WTC11 (cell line): Measurements from ENCODE around the gene DYSF. TPM values are rescaled to one million over a fixed set of nuclear protein-coding genes. Genes with fewer than 3 reads are reported as not detected.

ENCODE experiments used
- ATAC-seq: fragments of 200-7000 bp; cut with Tn5 transposase; 2 replicates; pipeline ENCODE4 v1.10.0; 2021; ENCODE audit warnings: mild to moderate bottlenecking, moderate library complexity
- CTCF ChIA-PET: fragments of 300-600 bp; sonication (Branson Sonifier 250); formaldehyde crosslinking; loops from one replicate; lab custom pipeline; 2021; ENCODE audit warnings: antibody characterized with exemption; lab: Charles Lee
- POLR2A ChIA-PET: fragments of 350-600 bp; sonication (Branson Sonifier 250); formaldehyde crosslinking; loops from one replicate; lab custom pipeline; 2021; ENCODE audit warnings: antibody characterized with exemption; lab: Charles Lee
- DNase-seq: peaks from one replicate; pipeline ENCODE4 v3.0.0; 2021; ENCODE audit warnings: low spot score
- H3K27ac Mint-ChIP-seq: 2 replicates; pipeline ENCODE4 v1.8.0; 2021; ENCODE audit warnings: mixed read lengths
- H3K27me3 Mint-ChIP-seq: 2 replicates; pipeline ENCODE4 v1.8.0; 2021; ENCODE audit warnings: low read depth, mild to moderate bottlenecking, moderate library complexity, mixed read lengths
- H3K36me3 Mint-ChIP-seq: 2 replicates; pipeline ENCODE4 v1.8.0; 2021; ENCODE audit warnings: mixed read lengths
- H3K4me1 Mint-ChIP-seq: 2 replicates; pipeline ENCODE4 v1.8.0; 2022; ENCODE audit warnings: mixed read lengths
- H3K4me3 Mint-ChIP-seq: 2 replicates; pipeline ENCODE4 v1.8.0; 2021; ENCODE audit warnings: mild to moderate bottlenecking, moderate library complexity, mixed read lengths
- H3K9me3 Mint-ChIP-seq: 2 replicates; pipeline ENCODE4 v1.8.0; 2021; ENCODE audit warnings: mixed read lengths
- CREB1 ChIP-seq: sonication (generic); formaldehyde crosslinking; IDR thresholded peaks from 2 replicates; pipeline ENCODE4 v1.8.0; 2023; ENCODE audit warnings: mild to moderate bottlenecking, missing genetic modification reagents
- ELF4 ChIP-seq: sonication (generic); formaldehyde crosslinking; IDR thresholded peaks from 2 replicates; pipeline ENCODE4 v1.8.1; 2022; ENCODE audit warnings: low read depth, mild to moderate bottlenecking, moderate library complexity, missing genetic modification reagents
- FOXP4 ChIP-seq: sonication (generic); formaldehyde crosslinking; IDR thresholded peaks from 2 replicates; pipeline ENCODE4 v1.8.0; 2022; ENCODE audit warnings: mild to moderate bottlenecking, missing genetic modification reagents
- GRHL2 ChIP-seq: fragments of 250-450 bp; sonication (Bioruptor Pico); IDR thresholded peaks from 2 replicates; pipeline ENCODE4 v1.8.0; 2022; ENCODE audit warnings: mild to moderate bottlenecking, moderate library complexity; ENCODE audit not compliant: insufficient replicate concordance, severe bottlenecking
- HMGXB4 ChIP-seq: sonication (generic); formaldehyde crosslinking; IDR thresholded peaks from 2 replicates; pipeline ENCODE4 v1.8.1; 2023; ENCODE audit warnings: mild to moderate bottlenecking, moderate library complexity, missing genetic modification reagents
- JUN ChIP-seq: sonication (generic); formaldehyde crosslinking; IDR thresholded peaks from 2 replicates; pipeline ENCODE4 v1.8.0; 2023; ENCODE audit warnings: mild to moderate bottlenecking, missing genetic modification reagents
- MAX ChIP-seq: sonication (generic); formaldehyde crosslinking; IDR thresholded peaks from 2 replicates; pipeline ENCODE4 v1.8.0; 2022; ENCODE audit warnings: mild to moderate bottlenecking, missing genetic modification reagents
- PRRX2 ChIP-seq: fragments of 250-450 bp; sonication (Bioruptor Pico); IDR thresholded peaks from 2 replicates; pipeline ENCODE4 v1.8.0; 2021; ENCODE audit warnings: mild to moderate bottlenecking
- RORB ChIP-seq: fragments of 250-450 bp; sonication (Bioruptor Pico); IDR thresholded peaks from 2 replicates; pipeline ENCODE4 v1.9.0; 2021; ENCODE audit warnings: mild to moderate bottlenecking
- SMAD4 ChIP-seq: sonication (generic); formaldehyde crosslinking; IDR thresholded peaks from 2 replicates; pipeline ENCODE4 v1.8.0; 2022; ENCODE audit warnings: mild to moderate bottlenecking, missing genetic modification reagents
- SOX15 ChIP-seq: fragments of 250-450 bp; sonication (Bioruptor Pico); IDR thresholded peaks from 2 replicates; pipeline ENCODE4 v1.9.0; 2021; ENCODE audit warnings: mild to moderate bottlenecking
- ZBTB43 ChIP-seq: sonication (generic); formaldehyde crosslinking; IDR thresholded peaks from 2 replicates; pipeline ENCODE4 v1.8.1; 2023; ENCODE audit warnings: mild to moderate bottlenecking, missing genetic modification reagents
- ZNF138 ChIP-seq: sonication (generic); formaldehyde crosslinking; conservative IDR thresholded peaks from 2 replicates; pipeline ENCODE4 v1.8.1; 2022; ENCODE audit warnings: mild to moderate bottlenecking, moderate library complexity, missing genetic modification reagents
- ZNF317 ChIP-seq: sonication (generic); formaldehyde crosslinking; IDR thresholded peaks from 2 replicates; pipeline ENCODE4 v1.8.1; 2023; ENCODE audit warnings: low read depth, mild to moderate bottlenecking, moderate library complexity, missing genetic modification reagents, borderline replicate concordance
- ZNF396 ChIP-seq: fragments of 250-450 bp; sonication (Bioruptor Pico); IDR thresholded peaks from 2 replicates; pipeline ENCODE4 v1.8.0; 2021; ENCODE audit warnings: mild to moderate bottlenecking, moderate library complexity, borderline replicate concordance
- ZNF416 ChIP-seq: fragments of 250-450 bp; sonication (Bioruptor Pico); IDR thresholded peaks from 2 replicates; pipeline ENCODE4 v1.9.0; 2021; ENCODE audit warnings: mild to moderate bottlenecking, inconsistent platforms
- ZNF425 ChIP-seq: fragments of 250-450 bp; sonication (Bioruptor Pico); conservative IDR thresholded peaks from 2 replicates; pipeline ENCODE4 v1.9.0; 2021; ENCODE audit warnings: mild to moderate bottlenecking
- total RNA-seq: library from RNA; stranded (reverse); gene quantifications from 3 replicates; pipeline ENCODE4 v1.2.3, GENCODE V29; 2021
- TF ChIP-seq, protein P1 (sequence below): fragments of 250-450 bp; sonication (Bioruptor Pico); IDR thresholded peaks from 2 replicates; pipeline ENCODE4 v1.9.0; 2021; ENCODE audit warnings: mild to moderate bottlenecking
- TF ChIP-seq, protein P2 (sequence below): sonication (generic); formaldehyde crosslinking; IDR thresholded peaks from 2 replicates; pipeline ENCODE4 v1.8.0; 2022; ENCODE audit warnings: missing genetic modification reagents

The DYSF gene
- total RNA-seq, 1 experiment from 2014 or later, result 14.8 TPM

- CTCF ChIA-PET, result no interaction called here
- H3K4me1 Mint-ChIP-seq, result no peaks in the 10 kb centered on the region
Measured at GRCh38 chr2:71719520-71720282, 266.3 kb downstream of the DYSF start.

DNA sequence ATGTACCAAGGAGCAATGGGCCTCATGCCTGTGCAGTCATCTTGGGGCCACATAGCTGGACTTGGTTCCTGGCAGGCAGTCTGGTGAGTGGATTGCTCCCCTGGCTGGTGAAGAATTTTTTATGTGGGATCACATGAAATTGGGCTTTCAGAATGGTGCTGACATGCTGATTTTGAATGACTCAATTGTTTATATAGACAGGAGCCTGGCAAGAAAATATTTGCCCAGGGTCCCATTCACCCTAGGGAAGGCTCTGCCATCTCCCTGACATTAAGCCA, 266.9 kb downstream of the DYSF start:
- no peaks in the 10 kb centered on the region; the same call in 1 of the 2 replicates for H3K36me3 Mint-ChIP-seq
- no peaks in the 10 kb centered on the region for H3K4me1 Mint-ChIP-seq
- H3K4me3 Mint-ChIP-seq, result no peak overlapping the region
- DNase-seq, result no peak
- TF ChIP-seq JUN (CRISPR knock-in tag) (no peak), FOXP4 (CRISPR knock-in tag) (no peak), ZNF138 (CRISPR knock-in tag) (no peak), GRHL2 (CRISPR knock-in tag) (no peak), ZNF416 (CRISPR knock-in tag) (no peak), MAX (CRISPR knock-in tag) (no peak), ELF4 (CRISPR knock-in tag) (no peak)
- TF ChIP-seq, protein P1, sequence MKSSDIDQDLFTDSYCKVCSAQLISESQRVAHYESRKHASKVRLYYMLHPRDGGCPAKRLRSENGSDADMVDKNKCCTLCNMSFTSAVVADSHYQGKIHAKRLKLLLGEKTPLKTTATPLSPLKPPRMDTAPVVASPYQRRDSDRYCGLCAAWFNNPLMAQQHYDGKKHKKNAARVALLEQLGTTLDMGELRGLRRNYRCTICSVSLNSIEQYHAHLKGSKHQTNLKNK (CRISPR knock-in tag), result no peak
- H3K9me3 Mint-ChIP-seq, result peaks cover 7% of the 10 kb centered on the region
- H3K27me3 Mint-ChIP-seq, result no peaks in the 10 kb centered on the region; the same call in 1 of the 2 replicates
- no peak for ATAC-seq
- H3K27ac Mint-ChIP-seq, result no peak overlapping the region
- ChIA-PET CTCF (no interaction called here), POLR2A (no interaction called here)

More at GRCh38 chr2:71719520-71720282, 266.3 kb downstream of the DYSF start:
- DNase-seq, result no peak
- Mint-ChIP-seq H3K9me3 (peaks cover 7% of the 10 kb centered on the region), H3K4me3 (no peak overlapping the region), H3K27ac (no peak overlapping the region), H3K27me3 (no peaks in the 10 kb centered on the region; the same call in 1 of the 2 replicates), H3K36me3 (no peaks in the 10 kb centered on the region; the same call in 1 of the 2 replicates)
- no peak for ATAC-seq
- no peak for TF ChIP-seq PRRX2
- no peak for TF ChIP-seq CREB1 (CRISPR knock-in tag)
- no peak for TF ChIP-seq ZBTB43 (CRISPR knock-in tag)
- no peak for TF ChIP-seq ZNF317 (CRISPR knock-in tag)
- POLR2A ChIA-PET, result no interaction called here

- no peak overlapping the region for H3K4me3 Mint-ChIP-seq
- ChIA-PET POLR2A (no interaction called here), CTCF (no interaction called here)
- peaks cover 7% of the 10 kb centered on the region for H3K9me3 Mint-ChIP-seq
- no peaks in the 10 kb centered on the region; the same call in 1 of the 2 replicates for H3K27me3 Mint-ChIP-seq
- H3K4me1 Mint-ChIP-seq, result no peaks in the 10 kb centered on the region
- no peak for DNase-seq
- no peak for ATAC-seq
- H3K36me3 Mint-ChIP-seq, result no peaks in the 10 kb centered on the region; the same call in 1 of the 2 replicates
- no peak overlapping the region for H3K27ac Mint-ChIP-seq
- TF ChIP-seq SOX15, result no peak
- no peak for TF ChIP-seq SMAD4
- no peak for TF ChIP-seq ZNF396 (CRISPR knock-in tag)
- TF ChIP-seq GRHL2 (CRISPR knock-in tag), result no peak
- TF ChIP-seq RORB, result no peak
- TF ChIP-seq, protein P2, sequence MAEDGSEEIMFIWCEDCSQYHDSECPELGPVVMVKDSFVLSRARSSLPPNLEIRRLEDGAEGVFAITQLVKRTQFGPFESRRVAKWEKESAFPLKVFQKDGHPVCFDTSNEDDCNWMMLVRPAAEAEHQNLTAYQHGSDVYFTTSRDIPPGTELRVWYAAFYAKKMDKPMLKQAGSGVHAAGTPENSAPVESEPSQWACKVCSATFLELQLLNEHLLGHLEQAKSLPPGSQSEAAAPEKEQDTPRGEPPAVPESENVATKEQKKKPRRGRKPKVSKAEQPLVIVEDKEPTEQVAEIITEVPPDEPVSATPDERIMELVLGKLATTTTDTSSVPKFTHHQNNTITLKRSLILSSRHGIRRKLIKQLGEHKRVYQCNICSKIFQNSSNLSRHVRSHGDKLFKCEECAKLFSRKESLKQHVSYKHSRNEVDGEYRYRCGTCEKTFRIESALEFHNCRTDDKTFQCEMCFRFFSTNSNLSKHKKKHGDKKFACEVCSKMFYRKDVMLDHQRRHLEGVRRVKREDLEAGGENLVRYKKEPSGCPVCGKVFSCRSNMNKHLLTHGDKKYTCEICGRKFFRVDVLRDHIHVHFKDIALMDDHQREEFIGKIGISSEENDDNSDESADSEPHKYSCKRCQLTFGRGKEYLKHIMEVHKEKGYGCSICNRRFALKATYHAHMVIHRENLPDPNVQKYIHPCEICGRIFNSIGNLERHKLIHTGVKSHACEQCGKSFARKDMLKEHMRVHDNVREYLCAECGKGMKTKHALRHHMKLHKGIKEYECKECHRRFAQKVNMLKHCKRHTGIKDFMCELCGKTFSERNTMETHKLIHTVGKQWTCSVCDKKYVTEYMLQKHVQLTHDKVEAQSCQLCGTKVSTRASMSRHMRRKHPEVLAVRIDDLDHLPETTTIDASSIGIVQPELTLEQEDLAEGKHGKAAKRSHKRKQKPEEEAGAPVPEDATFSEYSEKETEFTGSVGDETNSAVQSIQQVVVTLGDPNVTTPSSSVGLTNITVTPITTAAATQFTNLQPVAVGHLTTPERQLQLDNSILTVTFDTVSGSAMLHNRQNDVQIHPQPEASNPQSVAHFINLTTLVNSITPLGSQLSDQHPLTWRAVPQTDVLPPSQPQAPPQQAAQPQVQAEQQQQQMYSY (CRISPR knock-in tag), result no peak
- no peak for TF ChIP-seq ZNF425
- no peak for TF ChIP-seq HMGXB4
Measured at GRCh38 chr2:71720596-71721361, 267.4 kb downstream of the DYSF start.
